ENCODE results near the gene NARF.
"Not testable (repeated sequence)": the region's sequence is repeated elsewhere in the genome, so short reads cannot be mapped to it uniquely, and the experiment has no call there.

Gene NARF

GRCh38 chr17:82449131-82449882 lies 9.2 kb upstream of the NARF start:
- DNase-seq = peak; percentile 65

GRCh38 chr17:82449883-82450356 lies 8.6 kb upstream of the NARF start:
- DNase-seq = no peak

- DNase-seq = peak; percentile 96
Measured at GRCh38 chr17:82450357-82451106, 8.0 kb upstream of the NARF start, which contains the start of gene CYBC1. CYBC1 (minus strand) TSS chr17:82450752; CDS start chr17:82449254, 1,498 bp downstream.

- DNase-seq = no peak
Measured at GRCh38 chr17:82452162-82452561, 6.4 kb upstream of the NARF start.

GRCh38 chr17:82453151-82453550 lies 5.4 kb upstream of the NARF start:
- DNase-seq = not testable (repeated sequence)

GRCh38 chr17:82453706-82454105 lies 4.8 kb upstream of the NARF start:
- DNase-seq = not testable (repeated sequence)

- DNase-seq = peak; percentile 65
Measured at GRCh38 chr17:82457073-82457928, 1.2 kb upstream of the NARF start.

GRCh38 chr17:82457929-82458178 lies 687 bp upstream of the NARF start:
- no peak for DNase-seq

- peak; percentile 23 for DNase-seq
Measured at GRCh38 chr17:82458885-82459424, 414 bp downstream of the NARF start.

- not testable (repeated sequence) for DNase-seq
Measured at GRCh38 chr17:82459936-82460335, 1.4 kb downstream of the NARF start.

GRCh38 chr17:82461827-82462524 lies 3.4 kb downstream of the NARF start:
- no peak for DNase-seq

GRCh38 chr17:82463391-82463790 lies 4.8 kb downstream of the NARF start:
- DNase-seq = no peak

- no peak for DNase-seq
Measured at GRCh38 chr17:82463925-82464566, 5.5 kb downstream of the NARF start.

GRCh38 chr17:82464567-82464929 lies 6.0 kb downstream of the NARF start:
- no peak for DNase-seq

GRCh38 chr17:82465023-82465603 lies 6.6 kb downstream of the NARF start:
- peak; percentile 18 for DNase-seq

GRCh38 chr17:82468692-82469091 lies 10.2 kb downstream of the NARF start:
- DNase-seq = no peak

- no peak for DNase-seq
Measured at GRCh38 chr17:82470065-82470464, 11.5 kb downstream of the NARF start.

GRCh38 chr17:82474223-82475010 lies 15.9 kb downstream of the NARF start:
- DNase-seq = no peak

- DNase-seq = no peak
Measured at GRCh38 chr17:82475458-82475857, 16.9 kb downstream of the NARF start.

- no peak for DNase-seq
Measured at GRCh38 chr17:82477934-82478333, 19.4 kb downstream of the NARF start.

- DNase-seq = no peak
Measured at GRCh38 chr17:82479602-82480001, 21.1 kb downstream of the NARF start.

Measured in inflammatory macrophage treated with lipopolysaccharide for 4 hours (primary cell).